HG03571 (cell line): ENCODE data around the gene TRIM67.

Experiments
- ATAC-seq: cut with Tn5 transposase; IDR thresholded peaks from one replicate; pipeline ENCODE4 v1.9.1; 2021; ENCODE audit not compliant: unreplicated experiment

Gene TRIM67

GRCh38 chr1:231183639-231184590, 22.1 kb downstream of the TRIM67 start:
- ATAC-seq: no peak

- ATAC-seq: no peak
Observed at GRCh38 chr1:231184891-231185290, 23.0 kb downstream of the TRIM67 start.

GRCh38 chr1:231185391-231185790, 23.5 kb downstream of the TRIM67 start:
- ATAC-seq: no peak

GRCh38 chr1:231186356-231187115, 24.7 kb downstream of the TRIM67 start:
- no peak for ATAC-seq

GRCh38 chr1:231187571-231187970, 25.7 kb downstream of the TRIM67 start:
- ATAC-seq: no peak

- ATAC-seq: no peak
Observed at GRCh38 chr1:231188072-231188471, 26.2 kb downstream of the TRIM67 start.

- no peak for ATAC-seq
Observed at GRCh38 chr1:231188768-231189167, 26.9 kb downstream of the TRIM67 start.

GRCh38 chr1:231189683-231190270, 27.9 kb downstream of the TRIM67 start:
- ATAC-seq: no peak

- no peak for ATAC-seq
Observed at GRCh38 chr1:231190456-231190855, 28.6 kb downstream of the TRIM67 start.

GRCh38 chr1:231192620-231193163, 30.8 kb downstream of the TRIM67 start:
- no peak for ATAC-seq

GRCh38 chr1:231193710-231194340, 32.0 kb downstream of the TRIM67 start:
- ATAC-seq: no peak

GRCh38 chr1:231194476-231194842, 32.6 kb downstream of the TRIM67 start:
- no peak for ATAC-seq

- no peak for ATAC-seq
Observed at GRCh38 chr1:231194843-231195516, 33.1 kb downstream of the TRIM67 start.

GRCh38 chr1:231196307-231196706, 34.4 kb downstream of the TRIM67 start:
- no peak for ATAC-seq

GRCh38 chr1:231196728-231197127, 34.9 kb downstream of the TRIM67 start:
- ATAC-seq: no peak

GRCh38 chr1:231199868-231200267, 38.0 kb downstream of the TRIM67 start:
- no peak for ATAC-seq

- ATAC-seq: no peak
Observed at GRCh38 chr1:231200388-231201031, 38.7 kb downstream of the TRIM67 start.

GRCh38 chr1:231201375-231201978, 39.6 kb downstream of the TRIM67 start:
- ATAC-seq: no peak

- ATAC-seq: no peak
Observed at GRCh38 chr1:231201979-231202633, 40.2 kb downstream of the TRIM67 start.
